ENCODE data around the gene FGGY.
A peak's percentile ranks its signal among the peaks of the same experiment; 100 is the strongest.

Gene FGGY

DNA sequence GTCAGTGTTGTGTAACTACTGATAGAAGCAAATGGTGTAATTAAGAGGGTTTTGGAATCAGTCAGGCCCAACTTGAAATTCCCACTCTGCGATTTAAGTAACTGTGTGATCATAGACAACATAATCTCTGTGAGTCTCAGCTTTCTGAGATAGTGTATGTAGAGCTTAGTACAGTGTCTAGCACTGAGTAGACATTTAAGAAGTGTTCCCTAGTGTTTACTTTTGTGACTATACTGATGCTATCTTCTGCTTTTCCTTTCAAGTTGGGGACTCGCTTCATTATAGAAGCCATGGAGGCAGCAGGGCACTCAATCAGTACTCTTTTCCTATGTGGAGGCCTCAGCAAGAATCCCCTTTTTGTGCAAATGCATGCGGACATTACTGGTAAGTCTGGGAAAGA is 370.1 kb downstream of the FGGY start:
- DNase-seq: no peak

DNA sequence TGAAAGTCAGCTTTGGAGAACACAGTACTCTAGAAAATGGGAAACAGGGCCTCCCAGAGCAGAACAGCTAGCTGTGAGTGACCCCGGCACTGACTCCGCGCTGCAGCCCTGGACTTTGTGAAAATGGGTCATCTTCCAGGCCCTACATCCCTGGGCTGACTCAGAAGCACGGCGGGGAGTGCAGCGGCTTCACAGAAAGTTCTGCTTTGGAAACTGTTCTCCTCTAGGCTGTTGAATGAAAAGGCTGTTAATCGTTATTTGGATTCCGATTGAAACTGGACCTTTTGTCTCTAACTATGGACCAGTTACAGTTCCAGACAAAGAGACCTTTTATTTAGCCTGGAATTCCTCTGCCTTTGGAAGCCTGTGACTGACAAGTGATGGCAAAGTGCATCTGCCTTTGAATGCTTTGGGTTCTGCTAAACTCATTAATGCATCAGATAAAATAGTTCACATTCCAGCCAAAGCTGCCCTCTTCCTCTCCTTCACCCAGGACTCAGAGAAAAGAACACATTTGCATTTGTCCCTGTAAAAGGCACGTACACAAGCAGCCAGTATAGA is 372.9 kb downstream of the FGGY start:
- DNase-seq: peak; percentile 51

DNA sequence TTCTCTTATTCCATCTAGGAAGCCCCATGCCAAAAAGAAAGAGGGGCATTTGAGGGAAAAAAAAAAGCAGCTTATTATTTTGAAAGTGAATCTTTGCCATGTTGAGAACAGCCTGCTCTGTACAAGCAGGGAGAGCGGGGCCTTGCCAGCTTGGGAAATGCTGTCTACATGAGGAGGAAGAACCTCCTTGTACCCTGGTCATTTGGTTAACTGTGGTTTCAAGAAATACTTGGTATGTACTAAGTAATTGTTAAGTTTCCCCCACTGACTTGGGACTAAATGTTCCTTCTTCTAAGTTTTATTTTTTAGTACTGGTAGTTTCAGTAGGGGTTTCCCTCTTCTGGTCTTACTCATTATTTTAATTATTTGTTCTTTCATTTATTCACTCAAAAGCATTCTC is 373.8 kb downstream of the FGGY start:
- peak; percentile 36 for DNase-seq

DNA sequence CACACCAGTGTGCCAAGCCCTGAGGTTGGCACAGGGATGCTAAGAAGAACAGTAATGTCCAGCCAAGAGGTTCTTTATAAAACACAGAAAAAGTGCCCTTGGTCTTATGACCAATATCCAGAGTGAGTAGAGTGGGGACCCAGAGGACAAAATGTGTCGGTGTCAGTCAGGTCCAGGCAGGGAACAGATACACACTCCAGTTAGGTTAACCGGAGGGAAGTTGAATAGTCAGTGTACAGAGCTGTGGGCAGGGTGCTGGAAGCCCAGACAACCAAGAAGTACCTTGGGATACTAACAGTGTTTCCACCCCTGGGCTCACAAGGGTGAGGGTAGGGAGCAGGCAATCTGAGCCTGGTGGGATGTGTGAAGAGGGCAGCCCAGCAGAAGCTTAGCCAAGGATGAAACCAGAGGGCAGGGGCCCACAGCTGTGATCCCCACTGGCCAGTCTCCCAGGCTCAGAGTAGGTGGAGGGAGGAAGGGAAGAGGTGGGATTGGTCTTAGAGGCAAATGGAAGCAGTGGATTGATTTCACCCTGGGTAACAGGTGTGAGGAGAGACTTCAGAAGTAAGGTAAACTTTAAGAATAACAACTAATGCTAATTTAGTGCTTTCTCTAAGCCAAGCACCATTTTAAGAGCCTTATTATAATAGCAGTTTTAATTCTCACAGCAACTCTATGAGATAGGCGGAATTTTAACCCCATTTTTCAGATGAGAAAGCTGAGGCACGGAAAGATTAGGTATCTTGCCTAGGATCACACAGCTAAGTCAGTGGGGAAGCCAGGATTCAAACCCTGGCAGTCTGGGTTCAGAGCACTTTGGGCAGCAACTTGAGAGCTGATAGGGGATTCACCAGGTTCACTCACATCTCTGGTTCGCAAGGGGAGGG is 374.4 kb downstream of the FGGY start:
- DNase-seq: no peak

DNA sequence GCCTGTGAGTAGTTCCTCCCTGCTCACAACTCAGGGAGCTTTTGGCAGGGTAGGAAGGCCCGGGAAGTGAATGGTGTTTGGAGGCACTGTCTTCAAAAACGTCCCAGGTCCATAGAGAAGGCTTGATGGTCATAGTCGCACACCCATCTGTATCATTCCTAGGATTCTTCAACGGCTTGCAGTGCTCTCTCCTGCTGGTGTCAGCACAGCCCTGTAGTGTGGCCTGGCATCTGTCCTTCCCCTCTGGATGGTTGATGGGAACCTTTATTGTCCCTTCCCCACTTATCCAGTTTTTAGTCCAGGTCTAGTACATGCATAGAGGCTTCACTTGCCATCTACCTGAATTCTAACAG is 375.0 kb downstream of the FGGY start:
- no peak for DNase-seq

DNA sequence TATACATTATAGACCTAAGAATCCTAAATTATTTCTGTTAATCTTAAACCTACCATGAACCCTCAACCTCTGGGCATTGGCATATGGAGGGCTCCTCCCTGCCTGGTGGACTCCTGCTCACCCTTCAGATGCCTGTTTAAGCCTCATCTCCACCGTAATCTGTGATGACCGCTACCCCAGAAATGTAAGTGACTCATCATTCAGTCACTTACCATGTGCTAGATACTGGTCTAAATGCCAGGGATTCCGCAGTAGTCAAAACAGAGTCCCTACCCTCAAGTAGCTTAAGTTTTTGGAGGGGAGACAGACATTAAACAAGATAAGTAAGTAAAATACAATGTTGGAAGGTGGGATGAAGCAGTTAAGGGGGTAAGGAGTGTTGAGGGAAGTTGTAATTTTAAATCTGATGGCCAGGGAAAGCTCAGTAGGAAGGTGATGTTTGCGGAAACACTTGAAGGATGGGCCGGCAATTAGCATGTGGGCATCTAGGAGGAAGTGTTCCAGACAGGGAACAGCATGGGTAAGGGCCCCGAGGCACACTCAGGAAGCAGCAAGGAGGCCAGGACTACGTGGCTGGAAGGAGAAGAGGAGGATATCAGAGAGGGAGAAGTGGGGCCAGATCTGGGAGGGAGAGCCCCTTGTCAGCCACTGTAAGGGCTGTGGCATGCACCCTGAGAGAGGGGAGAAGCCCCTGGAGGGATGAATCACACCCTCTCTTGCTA is 376.1 kb downstream of the FGGY start:
- DNase-seq: peak; percentile 60

DNA sequence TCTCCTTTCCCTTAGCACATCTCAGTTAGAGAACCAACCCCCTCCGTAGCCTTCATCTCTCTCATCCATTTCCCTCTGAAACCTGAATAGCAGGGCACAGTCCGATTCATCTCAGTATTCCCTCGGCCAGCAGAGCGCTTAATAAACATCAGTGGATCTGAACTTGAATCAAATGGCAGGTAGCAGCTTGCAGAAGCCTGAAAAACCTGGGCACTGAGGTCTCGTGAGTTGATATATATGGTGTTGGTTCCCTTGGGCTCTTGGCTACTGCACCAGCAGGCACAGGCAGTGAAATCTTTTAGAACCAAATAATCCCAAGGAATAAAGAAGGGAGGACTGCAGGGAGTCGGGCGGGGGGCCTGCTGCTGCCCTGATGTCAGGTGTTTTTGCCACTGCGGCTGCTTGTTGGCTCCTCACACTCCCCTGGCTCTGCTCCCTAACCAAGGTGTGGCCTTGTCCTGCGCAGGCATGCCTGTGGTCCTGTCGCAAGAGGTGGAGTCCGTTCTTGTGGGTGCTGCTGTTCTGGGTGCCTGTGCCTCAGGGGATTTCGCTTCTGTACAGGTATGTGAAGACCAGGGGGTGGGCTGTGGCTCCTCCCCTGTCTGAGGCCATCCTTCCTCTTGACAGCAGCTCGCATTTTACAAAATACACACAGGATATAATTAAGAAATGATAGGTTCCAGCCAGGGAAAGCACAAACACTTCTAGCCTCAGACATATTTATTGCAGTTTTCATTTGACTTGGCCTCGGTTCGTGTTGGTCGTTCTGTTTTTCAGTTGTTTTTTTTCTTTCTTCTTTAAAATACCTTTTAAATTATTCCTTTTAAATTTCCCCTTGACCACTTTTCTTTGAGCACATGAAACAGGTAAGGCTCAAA is 376.9 kb downstream of the FGGY start:
- DNase-seq: no peak

DNA sequence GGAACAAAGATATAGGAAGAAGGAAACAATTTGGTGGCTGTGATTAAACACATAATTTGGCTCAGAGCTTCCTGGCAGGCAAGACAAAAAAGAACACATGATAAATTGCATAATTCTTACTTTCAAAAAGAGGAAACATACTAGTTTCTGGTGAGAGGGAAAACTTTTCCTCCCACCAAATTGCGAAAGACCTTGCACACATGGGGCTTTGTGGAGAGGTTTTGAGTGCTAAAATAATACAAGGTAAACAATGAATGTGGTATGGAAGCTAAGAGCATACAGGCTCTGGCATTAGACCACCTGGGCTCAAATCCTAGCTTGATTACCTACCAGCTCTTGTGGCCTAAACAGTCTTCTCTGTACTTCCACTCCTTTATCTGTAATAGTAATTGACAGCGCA is 377.7 kb downstream of the FGGY start:
- DNase-seq: peak; percentile 92

DNA sequence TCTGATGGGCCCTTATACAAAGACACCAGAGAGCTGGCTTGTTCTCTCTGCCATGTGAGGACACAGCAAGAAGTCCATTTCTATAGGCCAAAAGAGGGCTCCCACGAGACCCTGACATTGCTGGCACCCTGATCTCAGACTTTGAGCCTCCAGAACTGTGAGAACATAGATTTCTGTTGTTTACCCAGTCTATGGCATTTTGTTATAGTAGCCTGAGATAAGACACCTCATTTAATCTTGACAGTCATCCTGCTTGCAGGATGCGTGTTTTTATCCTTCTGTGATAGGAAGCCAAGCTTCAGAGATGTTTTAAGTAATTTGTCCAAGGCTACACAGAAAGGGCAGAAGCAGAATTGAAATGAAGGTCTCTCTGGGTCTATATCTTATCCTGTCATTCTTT is 379.0 kb downstream of the FGGY start:
- DNase-seq: no peak

DNA sequence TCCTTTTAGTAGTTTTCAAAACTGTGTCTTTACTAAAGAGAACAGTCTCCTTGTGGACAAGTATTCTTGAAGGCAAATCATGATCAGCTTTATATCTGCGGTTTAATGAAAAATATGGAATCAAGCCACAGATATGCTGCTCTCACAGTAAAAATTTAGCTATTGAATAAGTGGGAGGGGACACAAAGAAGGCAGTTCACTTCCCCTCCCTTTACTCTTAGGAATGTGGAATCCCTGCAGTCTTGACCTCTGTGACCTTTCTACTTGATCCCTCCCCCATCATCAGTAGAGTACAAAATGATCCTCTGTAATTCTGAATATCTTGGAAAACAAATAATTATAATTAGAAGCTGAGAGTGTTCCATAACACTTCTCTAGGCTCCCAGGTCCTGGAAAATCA is 381.1 kb downstream of the FGGY start:
- DNase-seq: no peak

DNA sequence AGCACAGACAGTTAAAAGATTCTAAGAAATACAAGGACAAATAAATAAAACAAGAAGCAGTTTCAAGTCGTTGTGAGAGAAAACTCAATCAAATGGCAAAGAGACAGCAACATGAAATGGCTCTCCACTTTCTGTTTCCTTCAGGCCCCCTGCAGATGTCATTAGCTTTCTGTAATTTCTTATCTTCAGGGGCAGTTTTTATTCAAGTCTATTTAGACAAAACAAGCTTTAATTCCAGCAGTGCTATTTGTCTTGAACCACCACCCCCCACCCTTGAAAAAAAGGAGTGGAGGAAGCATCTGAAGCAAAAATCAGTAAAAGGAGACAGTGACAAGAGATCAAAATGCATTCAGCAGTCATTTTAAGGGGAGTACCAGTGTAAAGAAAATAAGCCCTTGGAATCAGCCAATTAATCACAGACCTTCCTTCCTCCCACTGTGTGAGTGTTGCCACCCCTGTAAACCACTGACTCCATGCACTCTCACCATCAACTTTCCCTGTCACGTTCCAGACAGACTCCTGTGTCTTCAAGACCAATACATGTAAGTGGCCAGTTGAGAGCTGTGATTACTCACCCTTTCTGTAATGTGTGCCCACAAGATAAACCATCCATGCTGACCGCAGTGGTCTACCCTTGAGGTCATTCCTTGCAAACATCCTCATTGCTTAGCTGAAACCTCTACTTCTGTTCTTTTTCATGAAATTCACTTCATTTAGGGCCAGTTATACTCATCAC is 381.8 kb downstream of the FGGY start:
- DNase-seq: peak; percentile 82

DNA sequence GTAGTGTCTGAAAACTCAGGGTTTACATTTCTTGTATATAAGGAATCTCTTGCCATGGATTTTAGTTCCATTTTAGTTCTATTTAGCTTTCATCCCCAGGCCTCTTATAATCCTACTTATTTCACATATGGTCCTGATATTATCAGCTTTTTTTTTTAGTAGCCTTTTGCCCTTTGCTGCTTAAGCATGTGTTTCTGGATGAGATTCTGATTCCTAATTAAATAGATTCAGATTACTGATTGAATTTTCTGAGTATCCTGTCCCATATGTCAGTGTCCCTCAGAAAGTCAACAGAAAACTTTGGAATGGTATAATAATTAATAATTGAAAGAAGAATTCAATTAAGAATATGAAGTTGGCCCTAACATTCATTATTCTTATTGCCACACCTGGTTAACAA is 383.1 kb downstream of the FGGY start:
- no peak for DNase-seq

DNA sequence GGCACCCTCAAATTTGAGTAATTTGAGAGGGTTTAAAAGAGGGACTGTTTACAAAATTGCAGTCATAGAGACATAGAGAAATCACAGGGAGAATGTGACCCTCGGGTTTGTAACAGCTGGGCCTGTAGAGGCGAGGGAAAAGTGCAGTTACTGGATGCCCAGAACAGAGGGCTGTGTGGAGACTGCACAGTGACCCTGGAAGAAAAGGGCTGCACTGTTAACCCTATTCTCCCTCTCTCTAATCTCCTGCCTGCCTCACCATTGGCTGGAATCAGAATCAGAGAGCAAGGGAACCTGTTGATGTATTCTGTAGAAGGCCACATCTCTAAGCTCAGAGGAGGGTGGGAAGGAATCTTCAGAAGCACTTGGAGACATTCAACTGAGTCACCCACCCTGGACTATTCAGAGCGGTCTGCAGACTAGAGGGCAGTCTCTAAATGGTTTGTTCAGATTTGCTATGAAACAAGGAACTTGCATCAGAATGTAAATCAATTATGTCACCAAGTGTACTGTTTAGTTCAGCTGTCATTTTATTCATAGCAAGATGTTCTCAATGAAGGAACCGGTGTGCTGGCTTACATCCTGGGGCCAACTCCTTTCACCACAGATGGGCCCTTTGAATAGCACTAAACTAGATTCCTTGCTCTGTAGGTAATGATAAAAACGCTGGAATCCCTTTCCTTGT is 385.6 kb downstream of the FGGY start:
- peak; percentile 76 for DNase-seq

DNA sequence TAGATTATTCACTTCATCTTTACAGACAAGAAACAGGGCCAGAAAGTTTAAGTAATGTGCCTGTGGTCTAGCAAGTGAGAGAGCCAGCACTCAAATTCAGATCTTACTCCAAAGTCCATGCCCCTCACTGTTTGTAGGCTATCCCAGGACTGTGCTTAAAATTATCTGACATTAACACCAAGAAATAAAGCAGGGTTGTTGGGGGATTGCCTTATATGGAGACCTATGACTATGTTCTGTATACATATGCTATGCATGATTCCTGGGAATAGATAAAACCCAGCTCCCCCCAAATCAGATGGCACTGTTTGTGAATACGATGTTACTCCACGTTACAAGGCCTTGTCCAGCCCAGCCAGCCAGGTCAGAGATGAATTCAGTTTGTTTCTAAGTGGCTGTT is 386.3 kb downstream of the FGGY start:
- DNase-seq: no peak

DNA sequence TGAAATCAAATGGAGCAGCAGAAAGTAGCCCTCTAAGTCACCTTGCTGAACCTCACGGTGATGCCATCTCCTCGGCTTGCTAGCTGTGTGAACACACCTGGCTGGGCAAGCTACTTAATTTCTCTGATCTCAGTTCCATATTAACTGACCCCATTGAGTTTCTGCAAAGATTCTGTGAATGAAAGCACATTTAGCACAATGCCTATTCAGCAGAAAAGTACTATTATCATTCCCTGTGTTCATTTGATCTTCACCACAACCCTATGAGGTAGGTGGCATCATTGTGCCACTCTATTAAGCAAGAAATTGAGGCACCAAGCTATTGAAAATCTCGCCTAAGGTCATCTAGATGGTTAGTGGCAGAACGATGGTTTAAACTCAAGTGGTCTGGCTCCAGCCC is 387.8 kb downstream of the FGGY start:
- no peak for DNase-seq

DNA sequence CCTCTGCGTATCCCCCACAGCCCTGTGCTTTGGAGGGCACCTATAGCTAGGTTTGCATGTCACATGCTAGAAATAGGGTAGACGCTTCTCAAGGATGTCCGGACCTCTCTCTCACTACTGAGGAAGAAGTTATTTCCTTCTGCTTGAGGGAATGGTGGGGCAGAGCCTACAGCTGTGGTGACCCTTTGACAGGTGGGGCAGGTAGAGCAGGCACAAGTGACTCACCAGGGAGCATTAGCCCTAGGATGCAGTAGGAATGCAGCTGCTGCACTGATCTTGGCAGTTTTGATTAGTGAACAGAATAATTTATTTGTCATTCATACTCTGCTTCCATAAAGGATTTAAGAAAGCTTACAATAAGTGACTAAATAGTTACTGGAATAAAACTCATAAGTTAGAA is 388.2 kb downstream of the FGGY start:
- no peak for DNase-seq

DNA sequence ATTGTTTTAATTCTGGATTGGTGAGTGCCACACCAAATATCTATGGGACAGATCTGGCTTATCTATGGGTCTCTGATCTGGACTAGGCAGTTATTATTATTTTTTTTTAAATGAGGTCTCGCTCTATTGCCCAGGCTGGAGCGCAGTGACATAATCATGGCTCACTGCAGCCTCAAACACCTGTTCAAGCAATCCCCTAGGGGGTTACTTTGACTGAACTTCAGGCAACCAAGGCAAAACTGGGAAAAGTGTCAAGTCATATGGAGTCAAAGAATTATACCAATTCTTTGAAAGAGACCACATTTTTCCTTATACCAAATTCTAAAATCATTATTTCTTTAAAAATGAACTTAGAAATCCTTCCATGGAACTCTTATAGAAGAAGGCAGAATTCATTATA is 388.8 kb downstream of the FGGY start:
- DNase-seq: no peak

DNA sequence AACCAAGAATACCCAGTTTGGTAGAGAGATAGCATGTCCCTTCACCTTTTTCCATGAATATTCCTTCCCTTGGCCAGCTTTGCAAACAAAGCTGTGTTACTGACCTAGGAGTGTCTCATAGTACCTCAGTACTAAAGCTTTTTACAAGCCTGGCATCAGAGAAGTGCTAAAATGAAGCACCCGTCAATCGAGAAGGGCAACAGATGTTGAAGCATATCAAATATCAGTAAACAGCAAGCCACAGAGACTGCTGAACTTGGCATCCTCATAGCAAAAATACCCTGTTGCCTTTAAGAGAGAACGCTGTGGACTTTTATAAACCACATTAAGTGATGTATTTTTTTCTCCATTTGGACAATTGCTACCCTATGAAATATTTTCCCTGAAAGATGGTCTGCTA is 389.3 kb downstream of the FGGY start:
- no peak for DNase-seq

DNA sequence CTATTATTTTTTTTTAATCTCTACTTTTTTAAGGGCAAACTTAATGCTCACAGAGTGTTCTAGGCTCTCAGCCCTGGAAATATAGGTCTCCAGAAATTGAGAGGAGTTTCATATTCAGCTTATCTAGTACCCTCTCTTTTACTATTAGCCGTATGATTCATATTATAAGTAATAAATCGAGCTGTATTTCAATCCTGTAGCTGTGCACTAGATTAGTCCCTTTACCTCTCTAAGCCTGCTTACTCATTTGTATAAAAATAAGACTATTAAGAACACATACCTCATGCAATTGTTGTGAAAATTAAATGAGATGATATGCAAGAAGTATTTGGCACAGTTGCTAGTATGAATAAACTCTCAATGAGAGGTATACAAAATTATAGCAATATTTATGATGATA is 389.7 kb downstream of the FGGY start:
- DNase-seq: no peak

DNA sequence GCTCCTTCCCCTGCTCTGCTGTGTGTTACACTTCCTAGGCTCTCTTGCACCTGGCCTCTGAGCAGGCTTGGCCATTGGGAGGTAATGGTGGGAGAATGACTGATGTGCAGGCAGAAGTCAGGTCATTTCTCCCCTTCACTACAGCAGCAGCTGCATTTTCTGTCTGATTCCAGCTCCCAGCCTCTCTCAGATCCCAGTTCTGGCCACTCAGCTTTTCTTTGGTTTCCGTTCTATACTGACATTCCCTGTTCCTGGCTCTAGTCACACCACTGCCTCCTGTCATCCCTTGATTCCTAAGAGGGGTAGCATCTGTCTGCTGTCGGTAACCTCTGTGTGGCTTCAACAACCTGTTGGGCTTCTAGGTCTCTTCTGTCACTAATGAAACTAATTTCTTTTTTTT is 390.2 kb downstream of the FGGY start:
- DNase-seq: no peak

DNA sequence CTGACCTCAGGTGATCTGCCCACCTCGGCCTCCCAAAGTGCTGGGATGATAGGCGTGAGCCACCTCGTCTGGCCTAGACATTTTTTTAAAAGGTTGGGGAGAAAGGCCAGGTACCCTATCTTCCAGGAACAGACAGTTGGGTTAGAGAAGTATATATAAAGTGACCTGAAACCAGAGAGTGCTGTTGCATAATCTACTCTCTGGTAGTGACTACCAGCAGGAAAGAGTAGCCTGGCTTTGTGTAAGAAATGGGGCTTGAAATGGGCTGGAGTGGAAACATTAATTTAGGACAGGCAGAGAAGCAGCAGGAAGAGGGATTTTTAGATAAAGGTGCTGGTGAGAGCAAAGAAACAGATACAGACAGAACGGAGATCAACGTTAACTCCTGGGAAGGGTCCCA is 392.1 kb downstream of the FGGY start:
- no peak for DNase-seq

DNA sequence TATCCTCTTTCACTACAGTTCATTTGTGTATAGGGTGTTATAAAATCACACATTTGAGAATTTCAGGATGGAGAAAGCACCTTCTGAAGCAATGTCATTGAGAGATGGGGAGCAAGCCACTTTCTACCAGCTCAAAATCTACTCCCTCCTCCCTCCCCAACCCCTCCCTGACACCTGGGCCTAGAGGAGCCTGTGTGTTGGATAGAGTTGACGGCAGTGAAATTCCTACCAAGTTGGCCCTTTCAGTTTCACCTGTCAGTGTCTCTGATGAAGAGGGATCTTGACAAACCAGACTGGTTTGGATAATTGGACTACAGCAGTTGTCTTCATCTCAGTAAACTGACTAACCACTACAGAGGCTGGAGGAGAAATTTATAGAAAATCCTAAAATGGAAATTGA is 392.8 kb downstream of the FGGY start:
- DNase-seq: no peak

Data from suppressor macrophage treated with lipopolysaccharide for 4 hours (primary cell).